ENCODE measurements around the gene NRG2.

DNA sequence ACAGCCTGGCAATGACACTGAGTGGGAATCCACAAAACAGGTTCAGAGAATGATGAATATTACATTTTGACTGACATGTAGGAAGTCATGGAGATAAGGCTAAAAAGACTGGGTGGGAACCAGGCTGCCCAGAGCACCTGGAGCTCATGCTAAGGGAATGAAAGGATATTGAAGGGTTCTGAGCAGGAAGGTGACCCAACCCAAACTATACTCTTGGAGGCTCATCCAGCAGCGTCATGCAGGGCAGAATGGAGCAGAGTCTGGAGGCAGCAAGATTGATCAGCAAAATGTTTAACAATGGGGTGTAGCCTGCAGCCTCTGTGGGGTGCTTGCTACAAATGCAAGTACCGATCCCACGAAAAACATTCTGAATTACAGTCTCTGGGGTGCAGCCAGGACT is 127.3 kb downstream of the NRG2 start:
- TF ChIP-seq POLR2A (IDR thresholded peaks at IDR 0.05) (no peak), EP300 (IDR thresholded peaks at IDR 0.05) (no peak)
- TF ChIP-seq, protein P1, sequence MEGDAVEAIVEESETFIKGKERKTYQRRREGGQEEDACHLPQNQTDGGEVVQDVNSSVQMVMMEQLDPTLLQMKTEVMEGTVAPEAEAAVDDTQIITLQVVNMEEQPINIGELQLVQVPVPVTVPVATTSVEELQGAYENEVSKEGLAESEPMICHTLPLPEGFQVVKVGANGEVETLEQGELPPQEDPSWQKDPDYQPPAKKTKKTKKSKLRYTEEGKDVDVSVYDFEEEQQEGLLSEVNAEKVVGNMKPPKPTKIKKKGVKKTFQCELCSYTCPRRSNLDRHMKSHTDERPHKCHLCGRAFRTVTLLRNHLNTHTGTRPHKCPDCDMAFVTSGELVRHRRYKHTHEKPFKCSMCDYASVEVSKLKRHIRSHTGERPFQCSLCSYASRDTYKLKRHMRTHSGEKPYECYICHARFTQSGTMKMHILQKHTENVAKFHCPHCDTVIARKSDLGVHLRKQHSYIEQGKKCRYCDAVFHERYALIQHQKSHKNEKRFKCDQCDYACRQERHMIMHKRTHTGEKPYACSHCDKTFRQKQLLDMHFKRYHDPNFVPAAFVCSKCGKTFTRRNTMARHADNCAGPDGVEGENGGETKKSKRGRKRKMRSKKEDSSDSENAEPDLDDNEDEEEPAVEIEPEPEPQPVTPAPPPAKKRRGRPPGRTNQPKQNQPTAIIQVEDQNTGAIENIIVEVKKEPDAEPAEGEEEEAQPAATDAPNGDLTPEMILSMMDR (IDR thresholded peaks at IDR 0.05), result no peak

Data from ovary (tissue), 3 donors.